PC-3 (cell line): ENCODE measurements around the gene HSD17B3.

ENCODE experiments used
- EZH2 ChIP-seq: fragments of 300-600 bp; sonication (generic); IDR thresholded peaks from one replicate; pipeline ENCODE4 v1.6.1; 2017; ENCODE audit warnings: antibody characterized with exemption, mild to moderate bottlenecking, low read length; ENCODE audit not compliant: unreplicated experiment
- TF ChIP-seq, protein P1 (sequence below): fragments of 300-600 bp; sonication (generic); conservative IDR thresholded peaks from 2 replicates; pipeline ENCODE4 v1.5.1; 2017; ENCODE audit warnings: antibody characterized with exemption, low read depth, mild to moderate bottlenecking, low read length

DNA sequence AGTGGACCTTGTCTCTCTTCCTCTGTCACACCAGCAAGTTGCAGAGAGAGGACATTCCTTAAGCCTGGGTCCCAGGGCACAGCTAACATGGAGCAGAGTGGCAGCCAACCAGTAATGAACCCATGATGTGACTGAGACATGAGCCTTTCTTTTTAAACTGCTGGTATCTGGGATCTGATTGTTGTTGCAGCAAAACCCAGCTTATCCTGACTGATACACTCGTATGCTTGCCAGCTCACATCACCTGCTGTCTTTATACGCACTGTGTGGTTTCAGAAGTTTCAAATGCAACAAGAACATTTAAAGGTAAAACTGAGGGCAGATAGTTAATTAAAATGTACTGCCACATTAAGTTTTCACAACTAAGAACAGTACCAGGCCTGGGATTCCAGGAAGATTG, 97.1 kb downstream of the HSD17B3 start:
- TF ChIP-seq, protein P1, sequence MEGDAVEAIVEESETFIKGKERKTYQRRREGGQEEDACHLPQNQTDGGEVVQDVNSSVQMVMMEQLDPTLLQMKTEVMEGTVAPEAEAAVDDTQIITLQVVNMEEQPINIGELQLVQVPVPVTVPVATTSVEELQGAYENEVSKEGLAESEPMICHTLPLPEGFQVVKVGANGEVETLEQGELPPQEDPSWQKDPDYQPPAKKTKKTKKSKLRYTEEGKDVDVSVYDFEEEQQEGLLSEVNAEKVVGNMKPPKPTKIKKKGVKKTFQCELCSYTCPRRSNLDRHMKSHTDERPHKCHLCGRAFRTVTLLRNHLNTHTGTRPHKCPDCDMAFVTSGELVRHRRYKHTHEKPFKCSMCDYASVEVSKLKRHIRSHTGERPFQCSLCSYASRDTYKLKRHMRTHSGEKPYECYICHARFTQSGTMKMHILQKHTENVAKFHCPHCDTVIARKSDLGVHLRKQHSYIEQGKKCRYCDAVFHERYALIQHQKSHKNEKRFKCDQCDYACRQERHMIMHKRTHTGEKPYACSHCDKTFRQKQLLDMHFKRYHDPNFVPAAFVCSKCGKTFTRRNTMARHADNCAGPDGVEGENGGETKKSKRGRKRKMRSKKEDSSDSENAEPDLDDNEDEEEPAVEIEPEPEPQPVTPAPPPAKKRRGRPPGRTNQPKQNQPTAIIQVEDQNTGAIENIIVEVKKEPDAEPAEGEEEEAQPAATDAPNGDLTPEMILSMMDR = no peak
- TF ChIP-seq EZH2 = no peak
